ENCODE data around the gene TAF9B.
A peak's percentile ranks its signal among the peaks of the same experiment; 100 is the strongest.
"Not testable (repeated sequence)": the region's sequence is repeated elsewhere in the genome, so short reads cannot be mapped to it uniquely, and the experiment has no call there.

Gene TAF9B

DNA sequence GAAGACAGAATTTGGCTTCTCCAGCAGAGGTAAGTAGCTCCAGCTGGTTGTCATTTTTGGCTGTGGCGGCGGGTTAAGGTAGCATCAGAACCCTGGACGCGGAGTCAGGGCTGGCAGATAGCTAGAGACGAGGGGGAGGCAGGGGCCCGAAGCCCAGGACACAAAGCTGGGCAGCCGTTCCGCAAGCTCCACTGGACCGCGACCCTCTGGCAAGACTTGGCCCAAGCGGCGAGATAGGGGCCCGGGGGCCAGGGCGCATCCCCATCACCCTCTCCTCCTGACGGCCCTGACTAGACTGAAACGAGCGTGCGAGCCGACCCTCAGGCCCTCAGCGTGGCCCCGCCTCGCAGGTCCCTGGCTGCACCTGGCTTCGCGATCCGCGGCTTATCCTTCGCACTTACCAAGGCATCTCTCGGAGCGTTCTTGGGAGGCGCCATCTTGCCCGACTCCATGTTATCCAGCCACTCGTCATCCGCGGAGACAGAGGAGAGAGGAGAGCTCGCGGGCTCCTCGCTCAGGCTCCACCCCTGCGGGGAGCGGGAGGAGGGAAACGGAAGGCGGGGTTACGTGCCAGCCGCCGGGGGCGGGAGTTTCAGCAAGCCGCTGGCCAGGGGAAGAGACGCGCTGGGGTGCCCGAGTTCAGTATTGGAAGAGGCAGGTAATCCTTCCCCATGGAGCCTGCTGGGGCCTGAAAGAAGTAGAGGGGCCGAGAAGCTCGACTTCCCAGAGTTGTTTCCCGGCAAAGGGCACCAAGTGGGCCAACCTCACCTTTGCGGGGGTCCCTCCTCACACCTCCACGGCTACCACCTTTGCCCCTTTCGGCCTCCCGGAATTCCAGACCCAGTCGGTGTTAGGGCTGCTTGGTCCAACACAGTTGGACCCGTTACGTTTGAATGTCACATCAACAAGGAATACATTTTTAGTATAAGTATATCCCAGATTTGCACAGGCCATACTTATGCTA lies at the start of gene TAF9B:
TAF9B (minus strand) TSS at position 491 of the 964 bp plus-strand sequence; CDS start at position 452, 39 bp downstream.
- no peak for FAIRE-seq
- peak; percentile 92 for DNase-seq (ENCODE audit: low spot score)

DNA sequence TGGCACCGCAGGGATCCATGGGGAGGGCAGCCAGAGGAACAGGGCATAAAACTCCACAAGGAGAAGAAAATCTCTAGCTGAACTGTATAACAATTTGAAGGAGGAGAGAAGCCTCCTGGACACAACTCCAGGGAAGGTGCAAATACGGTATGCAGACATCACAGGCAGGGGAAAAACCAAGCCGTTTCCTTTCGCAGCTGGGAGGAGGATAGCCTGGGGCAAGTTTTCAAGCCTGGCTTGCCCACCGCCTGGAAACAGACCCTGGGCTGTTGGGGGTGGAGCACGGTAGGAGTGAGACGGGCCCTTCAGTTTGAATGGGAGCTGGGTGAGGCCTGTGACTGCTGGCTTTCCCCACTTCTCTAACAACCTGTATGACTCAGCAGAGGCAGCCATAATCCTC lies 43.4 kb upstream of the TAF9B start:
- FAIRE-seq, result no peak
- no peak for DNase-seq (ENCODE audit: low spot score)

GRCh38 chrX:78181307-78181706 lies 41.9 kb upstream of the TAF9B start:
- DNase-seq (ENCODE audit: low spot score) (no peak), FAIRE-seq (no peak)

DNA sequence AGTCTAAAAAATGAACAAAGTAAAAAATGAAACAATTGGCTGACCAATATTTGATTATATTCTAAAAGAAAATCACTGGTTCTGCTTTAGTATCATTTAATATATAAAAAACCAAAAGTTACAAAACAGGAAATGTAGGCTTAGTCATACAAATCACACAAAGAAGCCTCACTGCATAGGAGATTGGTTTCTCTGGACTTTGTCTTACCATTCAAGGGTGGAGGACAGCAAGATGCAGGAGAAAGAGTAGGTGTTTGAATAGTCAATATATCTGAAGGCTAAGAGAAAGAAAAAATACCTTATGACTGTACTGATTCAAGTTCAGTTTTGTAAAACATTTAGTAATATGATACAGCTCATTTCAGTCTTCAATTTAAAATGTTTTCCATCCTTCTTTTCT lies 28.6 kb upstream of the TAF9B start:
- FAIRE-seq, result no peak
- no peak for DNase-seq (ENCODE audit: low spot score)

GRCh38 chrX:78165425-78165824 lies 26.0 kb upstream of the TAF9B start:
- no peak for FAIRE-seq
- DNase-seq (ENCODE audit: low spot score), result no peak

DNA sequence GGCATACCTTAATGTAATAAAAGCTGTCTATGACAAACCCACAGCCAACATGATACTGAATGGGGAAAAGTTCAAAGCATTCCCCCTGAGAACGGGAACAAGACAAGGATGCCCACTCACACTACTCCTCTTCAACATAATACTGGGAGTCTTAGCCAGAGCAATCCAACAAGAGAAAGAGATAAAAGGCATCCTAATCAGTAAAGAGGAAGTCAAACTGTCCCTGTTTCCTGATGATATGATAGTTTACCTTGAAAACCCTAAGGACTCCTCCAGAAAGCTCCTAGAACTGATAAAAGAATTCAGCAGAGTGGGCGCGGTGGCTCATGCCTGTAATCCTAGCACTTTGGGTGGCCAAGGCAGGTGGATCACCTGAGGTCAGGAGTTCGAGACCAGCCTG lies 23.7 kb upstream of the TAF9B start:
- DNase-seq (ENCODE audit: low spot score); FAIRE-seq: not testable (repeated sequence)

GRCh38 chrX:78160711-78161110 lies 21.3 kb upstream of the TAF9B start:
- not testable (repeated sequence) for DNase-seq (ENCODE audit: low spot score); FAIRE-seq

- not testable (repeated sequence) for DNase-seq (ENCODE audit: low spot score); FAIRE-seq
Measured at GRCh38 chrX:78157846-78158245, 18.4 kb upstream of the TAF9B start.

DNA sequence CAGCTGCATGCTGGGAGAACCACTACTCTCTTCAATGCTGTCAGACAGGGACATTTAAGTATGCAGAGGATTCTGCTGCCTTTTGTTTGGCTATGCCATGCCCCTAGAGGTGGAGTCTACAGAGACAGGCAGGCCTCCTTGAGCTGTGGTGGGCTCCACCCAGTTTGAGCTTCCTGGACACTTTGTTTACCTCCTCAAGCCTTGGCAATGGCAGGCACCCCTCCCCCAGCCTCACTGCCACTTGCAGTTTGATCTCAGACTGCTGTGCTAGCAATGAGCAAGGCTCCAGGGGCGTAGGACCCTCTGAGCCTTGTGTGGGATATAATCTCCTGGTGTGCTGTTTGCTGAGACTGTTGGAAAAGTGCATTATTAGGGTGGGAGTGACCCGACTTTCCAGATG lies 17.9 kb upstream of the TAF9B start:
- FAIRE-seq, result not testable (repeated sequence)

GRCh38 chrX:78147002-78147540 lies 7.6 kb upstream of the TAF9B start:
- FAIRE-seq; DNase-seq (ENCODE audit: low spot score): not testable (repeated sequence)

More for the DNA sequence above, 17.9 kb upstream of the TAF9B start:
- DNase-seq (ENCODE audit: low spot score), result not testable (repeated sequence)

GRCh38 chrX:78140206-78140605 lies 756 bp upstream of the TAF9B start:
- DNase-seq (ENCODE audit: low spot score), result no peak
- FAIRE-seq, result no peak

DNA sequence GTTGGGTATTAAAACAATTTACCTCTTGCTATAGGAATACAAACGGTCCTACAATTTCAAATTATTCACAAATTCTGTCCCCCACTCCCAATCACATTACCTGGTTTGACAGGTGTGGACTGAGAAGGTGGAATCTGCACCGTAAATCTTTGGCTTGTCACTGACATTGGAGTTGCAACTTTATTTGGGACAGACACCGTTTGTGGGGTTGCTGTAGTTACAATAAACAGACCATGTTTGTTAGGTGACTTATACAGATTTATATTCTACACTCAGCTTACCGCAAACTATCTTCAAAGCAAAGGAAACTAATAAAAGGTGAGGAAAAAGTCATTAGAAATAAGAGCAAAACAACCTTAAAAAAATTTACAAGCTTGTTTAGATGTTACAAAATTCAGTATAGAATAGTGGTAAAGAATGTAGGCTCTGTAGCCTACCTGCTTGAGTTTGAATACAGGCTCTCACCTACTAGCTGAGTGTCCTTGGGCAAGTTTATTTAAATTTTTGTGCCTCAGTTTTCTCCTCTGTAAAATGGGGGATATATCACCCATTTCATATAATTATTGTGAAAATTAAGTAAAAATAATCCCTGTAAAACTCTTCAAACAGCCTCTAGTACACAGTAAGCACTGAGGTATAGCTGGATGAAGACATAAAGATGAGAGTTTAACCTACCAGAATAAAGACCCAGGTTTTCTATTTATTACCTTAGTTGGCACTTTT lies 6.1 kb downstream of the TAF9B start:
- no peak for FAIRE-seq
- DNase-seq (ENCODE audit: low spot score), result no peak

DNA sequence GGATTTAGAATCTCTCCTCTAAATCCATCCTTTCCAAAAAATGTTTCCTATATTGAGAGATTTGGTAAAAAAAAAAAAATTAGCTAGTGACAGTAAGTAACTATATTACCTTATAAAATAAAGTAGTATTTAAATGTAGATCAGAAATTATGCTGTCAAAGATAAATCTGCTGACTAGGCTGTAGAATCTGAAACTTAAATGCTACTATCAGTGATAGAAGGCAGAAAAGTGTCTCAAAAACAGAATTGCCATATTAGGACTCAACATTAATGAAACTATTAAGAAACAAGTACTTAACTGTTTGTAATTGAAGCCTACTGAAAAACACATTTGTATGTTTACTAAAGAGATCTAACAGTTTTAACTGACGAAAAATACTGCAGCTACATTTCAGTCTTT lies 8.3 kb downstream of the TAF9B start:
- FAIRE-seq (no peak), DNase-seq (ENCODE audit: low spot score) (no peak)

- no peak for DNase-seq (ENCODE audit: low spot score)
- FAIRE-seq, result no peak
Measured at GRCh38 chrX:78130396-78130795, 9.1 kb downstream of the TAF9B start.

GRCh38 chrX:78129714-78130113 lies 9.7 kb downstream of the TAF9B start:
- FAIRE-seq, result no peak
- DNase-seq (ENCODE audit: low spot score), result no peak

GRCh38 chrX:78125781-78126180 lies 13.7 kb downstream of the TAF9B start:
- not testable (repeated sequence) for DNase-seq (ENCODE audit: low spot score); FAIRE-seq

DNA sequence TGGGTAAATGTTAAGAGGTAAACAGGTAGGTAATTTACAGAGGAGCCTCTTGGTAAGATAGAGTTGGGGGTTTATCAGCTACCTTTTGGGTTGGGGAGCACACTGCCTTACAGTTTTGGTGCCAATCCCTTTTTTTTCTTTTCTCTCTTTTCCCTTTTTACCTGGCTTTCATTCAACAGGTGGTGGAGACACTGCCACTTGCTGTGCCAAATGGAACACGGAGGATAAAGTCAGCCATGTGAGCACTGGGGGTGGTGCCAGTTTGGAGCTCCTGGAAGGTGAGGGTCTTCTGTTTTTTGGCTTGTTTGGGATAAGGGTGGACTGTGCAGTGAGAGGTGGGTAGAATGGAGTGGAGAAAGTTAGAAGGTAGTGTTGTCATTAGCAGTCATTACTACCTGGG lies 14.3 kb downstream of the TAF9B start:
- FAIRE-seq, result no peak
- no peak for DNase-seq (ENCODE audit: low spot score)

DNA sequence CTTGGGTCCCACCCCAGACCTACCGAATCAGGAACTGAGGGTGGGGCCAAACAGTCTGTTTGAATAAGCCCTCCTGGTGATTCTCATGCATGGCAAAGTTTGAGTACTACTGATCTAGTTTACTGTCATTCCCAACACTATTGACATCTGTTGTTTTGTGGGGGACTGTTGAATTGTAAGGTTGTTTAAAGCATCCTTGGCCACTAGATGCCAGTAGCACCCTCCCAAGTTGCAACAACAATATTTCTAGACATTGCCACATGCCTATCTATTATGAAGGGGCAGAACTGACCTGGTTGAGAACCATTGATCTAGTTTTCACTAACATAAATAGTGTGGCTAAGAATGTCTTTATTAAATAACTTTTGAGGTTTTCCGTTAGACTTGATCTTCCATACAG lies 15.1 kb downstream of the TAF9B start:
- no peak for DNase-seq (ENCODE audit: low spot score)
- no peak for FAIRE-seq

GRCh38 chrX:78123190-78123589 lies 16.3 kb downstream of the TAF9B start:
- no peak for DNase-seq (ENCODE audit: low spot score)
- FAIRE-seq, result no peak

DNA sequence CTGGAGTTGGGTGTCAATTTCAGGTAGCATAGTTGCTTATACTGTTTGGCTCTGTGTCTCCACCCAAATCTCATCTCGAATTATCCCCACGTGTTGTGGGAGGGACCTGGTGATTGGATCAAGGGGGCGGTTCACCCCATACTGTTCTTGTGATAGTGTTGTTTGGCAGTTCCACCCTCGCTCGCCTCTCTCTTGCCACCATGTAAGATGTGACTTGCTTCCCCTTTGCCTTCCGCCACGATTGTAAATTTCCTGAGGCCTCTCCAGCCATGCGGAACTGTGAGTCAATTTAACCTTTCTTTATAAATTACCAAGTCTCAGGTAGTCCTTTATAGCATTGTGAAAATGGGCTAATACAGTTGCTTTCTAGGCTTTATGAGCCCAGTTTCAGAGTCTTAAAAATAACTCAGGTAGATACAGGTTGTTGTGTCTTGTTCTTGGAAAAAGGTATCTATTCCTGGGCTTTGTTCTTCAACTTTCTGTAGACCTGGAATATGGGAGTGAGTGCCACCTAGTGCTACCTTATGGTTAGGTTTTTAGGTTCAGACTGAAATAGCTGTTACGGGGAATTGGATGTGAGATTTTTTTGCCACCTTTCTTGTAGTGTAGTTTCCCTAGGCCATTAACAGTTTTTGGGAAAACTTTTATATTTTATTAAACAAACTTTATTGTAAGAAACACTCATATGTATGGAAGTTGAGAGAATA lies 19.8 kb downstream of the TAF9B start:
- no peak for FAIRE-seq
- DNase-seq (ENCODE audit: low spot score), result no peak

- no peak for DNase-seq (ENCODE audit: low spot score)
- FAIRE-seq, result no peak
Measured at GRCh38 chrX:78118628-78119027, 20.8 kb downstream of the TAF9B start.

Measured in urothelium cell line (cell line).